ENCODE data around the gene TARBP2. TPM values are rescaled to one million over a fixed set of nuclear protein-coding genes. Genes with fewer than 3 reads are reported as not detected.
A peak's percentile ranks its signal among the peaks of the same experiment; 100 is the strongest.

TARBP2 gene
- total and polyA plus RNA-seq, 2 donors, result 38.8 to 41.2 TPM

- Histone ChIP-seq H3K27me3 (ENCODE audit: control insufficient read depth in 2 of 2, insufficient read depth in 1 of 2, low read length in 1 of 2) (no peaks in the 10 kb centered on the region), H3K36me3 (ENCODE audit: control insufficient read depth in 2 of 2, insufficient read depth in 2 of 2, low read length in 1 of 2) (peaks cover 30 to 36% of the 10 kb centered on the region in 2 donors), H3K27ac (ENCODE audit: low read depth in 1 of 2, low read length in 1 of 2) (no peak overlapping the region), H3K4me3 (ENCODE audit: low read length in 2 of 2) (no peak overlapping the region), H3K9me3 (ENCODE audit: control insufficient read depth in 2 of 2, insufficient read depth in 1 of 2, low read length in 1 of 2) (no peaks in the 10 kb centered on the region), H3K4me1 (ENCODE audit: control insufficient read depth in 2 of 2, insufficient read depth in 2 of 2, low read length in 2 of 2) (peaks cover 11 to 20% of the 10 kb centered on the region in 2 donors)
- DNase-seq (ENCODE audit: low read depth in 6 of 9, low spot score in 9 of 9), result no peak
- whole genome bisulfite sequencing, result 97% methylated on average over 19 of the region's 19 CpGs
Observed at GRCh38 chr12:53505555-53506449, 4.7 kb downstream of the TARBP2 start.

- Histone ChIP-seq H3K9me3 (ENCODE audit: control insufficient read depth in 2 of 2, insufficient read depth in 1 of 2, low read length in 1 of 2) (no peaks in the 10 kb centered on the region), H3K27me3 (ENCODE audit: control insufficient read depth in 2 of 2, insufficient read depth in 1 of 2, low read length in 1 of 2) (no peaks in the 10 kb centered on the region), H3K27ac (ENCODE audit: low read depth in 1 of 2, low read length in 1 of 2) (no peak overlapping the region), H3K4me3 (ENCODE audit: low read length in 2 of 2) (no peak overlapping the region), H3K4me1 (ENCODE audit: control insufficient read depth in 2 of 2, insufficient read depth in 2 of 2, low read length in 2 of 2) (peaks cover 11 to 20% of the 10 kb centered on the region in 2 donors), H3K36me3 (ENCODE audit: control insufficient read depth in 2 of 2, insufficient read depth in 2 of 2, low read length in 1 of 2) (peaks cover 32 to 40% of the 10 kb centered on the region in 2 donors)
- 91% methylated on average over 2 of the region's 2 CpGs for WGBS
- DNase-seq (ENCODE audit: low read depth in 6 of 9, low spot score in 9 of 9), result no peak
Observed at GRCh38 chr12:53506450-53506785, 5.3 kb downstream of the TARBP2 start.

DNA sequence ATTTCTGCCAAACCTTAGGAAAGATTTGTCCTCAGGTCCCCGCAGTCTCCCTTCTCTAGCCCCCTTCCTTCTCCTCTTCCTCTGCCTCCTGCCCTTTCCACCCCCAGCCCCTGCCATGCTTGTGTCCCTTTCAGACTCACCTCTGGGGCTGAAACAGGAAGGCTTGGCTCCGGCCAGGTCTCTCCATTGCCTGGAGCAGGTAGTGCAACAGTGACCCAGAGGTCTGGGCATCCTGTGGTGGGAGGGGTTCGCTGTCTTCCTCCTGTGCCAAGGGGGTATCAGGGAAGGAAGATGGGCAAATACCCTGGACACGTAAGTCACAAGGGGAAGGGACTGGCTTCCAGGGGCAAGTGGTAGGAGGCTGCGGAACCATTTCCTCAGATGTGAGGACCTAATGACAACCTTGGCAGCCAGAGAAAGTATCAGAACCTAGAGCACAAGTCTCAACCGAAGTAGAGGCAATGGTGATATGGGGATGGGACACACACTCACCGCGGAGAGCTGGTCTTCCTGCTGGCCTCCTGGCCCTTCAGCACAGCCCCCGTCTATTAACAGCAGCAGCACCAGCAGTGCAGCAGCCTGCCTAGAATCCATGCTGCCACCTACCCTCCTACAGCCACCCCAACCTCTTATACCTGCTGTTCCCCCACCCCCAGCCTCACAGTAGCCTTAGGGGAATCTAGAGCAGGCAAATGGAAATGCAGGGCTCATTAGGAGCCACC, 6.0 kb downstream of the TARBP2 start, which contains the start of gene NPFF:
TSS of gene NPFF (minus strand) at position 604 of the 722 bp plus-strand sequence. CDS start at position 594, 10 bp downstream.
- H3K36me3 ChIP-seq (ENCODE audit: control insufficient read depth in 2 of 2, insufficient read depth in 2 of 2, low read length in 1 of 2), result peaks cover 38 to 47% of the 10 kb centered on the region in 2 donors
- no peak within 1 kb of the TSS for H3K27ac ChIP-seq (ENCODE audit: low read depth in 1 of 2, low read length in 1 of 2)
- H3K27me3 ChIP-seq (ENCODE audit: control insufficient read depth in 2 of 2, insufficient read depth in 1 of 2, low read length in 1 of 2), result no peaks in the 10 kb centered on the region
- no peaks in the 10 kb centered on the region for H3K9me3 ChIP-seq (ENCODE audit: control insufficient read depth in 2 of 2, insufficient read depth in 1 of 2, low read length in 1 of 2)
- peaks cover 5 to 14% of the 10 kb centered on the region in 2 donors for H3K4me1 ChIP-seq (ENCODE audit: control insufficient read depth in 2 of 2, insufficient read depth in 2 of 2, low read length in 2 of 2)
- no peak within 1 kb of the TSS for H3K4me3 ChIP-seq (ENCODE audit: low read length in 2 of 2)
- WGBS, result 98% methylated on average over 9 of the region's 9 CpGs
- no peak for DNase-seq (ENCODE audit: low read depth in 6 of 9, low spot score in 9 of 9)

GRCh38 chr12:53507603-53507885, 6.5 kb downstream of the TARBP2 start:
- Histone ChIP-seq H3K27me3 (ENCODE audit: control insufficient read depth in 2 of 2, insufficient read depth in 1 of 2, low read length in 1 of 2) (no peaks in the 10 kb centered on the region), H3K36me3 (ENCODE audit: control insufficient read depth in 2 of 2, insufficient read depth in 2 of 2, low read length in 1 of 2) (peaks cover 42 to 52% of the 10 kb centered on the region in 2 donors), H3K4me3 (ENCODE audit: low read length in 2 of 2) (no peak overlapping the region), H3K9me3 (ENCODE audit: control insufficient read depth in 2 of 2, insufficient read depth in 1 of 2, low read length in 1 of 2) (no peaks in the 10 kb centered on the region), H3K4me1 (ENCODE audit: control insufficient read depth in 2 of 2, insufficient read depth in 2 of 2, low read length in 2 of 2) (peaks cover 2 to 9% of the 10 kb centered on the region in 2 donors), H3K27ac (ENCODE audit: low read depth in 1 of 2, low read length in 1 of 2) (no peak overlapping the region)
- WGBS, result 96% methylated on average over 4 of the region's 4 CpGs
- no peak for DNase-seq (ENCODE audit: low read depth in 6 of 9, low spot score in 9 of 9)

GRCh38 chr12:53508534-53509170, 7.6 kb downstream of the TARBP2 start:
- peak overlapping the region in 1 of 2 donors; percentile 18 for H3K27ac ChIP-seq (ENCODE audit: low read depth in 1 of 2, low read length in 1 of 2)
- no peak overlapping the region for H3K4me3 ChIP-seq (ENCODE audit: low read length in 2 of 2)
- no peaks in the 10 kb centered on the region for H3K27me3 ChIP-seq (ENCODE audit: control insufficient read depth in 2 of 2, insufficient read depth in 1 of 2, low read length in 1 of 2)
- DNase-seq (ENCODE audit: low read depth in 6 of 9, low spot score in 9 of 9), result peak; percentile 52 to 92 (median 80)
- no peaks in the 10 kb centered on the region for H3K9me3 ChIP-seq (ENCODE audit: control insufficient read depth in 2 of 2, insufficient read depth in 1 of 2, low read length in 1 of 2)
- H3K4me1 ChIP-seq (ENCODE audit: control insufficient read depth in 2 of 2, insufficient read depth in 2 of 2, low read length in 2 of 2), result peaks cover 2 to 7% of the 10 kb centered on the region in 2 donors
- peaks cover 47 to 63% of the 10 kb centered on the region in 2 donors for H3K36me3 ChIP-seq (ENCODE audit: control insufficient read depth in 2 of 2, insufficient read depth in 2 of 2, low read length in 1 of 2)
- WGBS, result 42% methylated on average over 7 of the region's 7 CpGs

GRCh38 chr12:53510181-53510812, 9.2 kb downstream of the TARBP2 start:
- Histone ChIP-seq H3K4me1 (ENCODE audit: control insufficient read depth in 2 of 2, insufficient read depth in 2 of 2, low read length in 2 of 2) (peaks cover 2 to 7% of the 10 kb centered on the region in 2 donors), H3K9me3 (ENCODE audit: control insufficient read depth in 2 of 2, insufficient read depth in 1 of 2, low read length in 1 of 2) (no peaks in the 10 kb centered on the region), H3K27ac (ENCODE audit: low read depth in 1 of 2, low read length in 1 of 2) (no peak overlapping the region), H3K27me3 (ENCODE audit: control insufficient read depth in 2 of 2, insufficient read depth in 1 of 2, low read length in 1 of 2) (no peaks in the 10 kb centered on the region), H3K36me3 (ENCODE audit: control insufficient read depth in 2 of 2, insufficient read depth in 2 of 2, low read length in 1 of 2) (peaks cover 50 to 69% of the 10 kb centered on the region in 2 donors), H3K4me3 (ENCODE audit: low read length in 2 of 2) (no peak overlapping the region)
- 97% methylated on average over 9 of the region's 9 CpGs for WGBS
- no peak for DNase-seq (ENCODE audit: low read depth in 6 of 9, low spot score in 9 of 9)

DNA sequence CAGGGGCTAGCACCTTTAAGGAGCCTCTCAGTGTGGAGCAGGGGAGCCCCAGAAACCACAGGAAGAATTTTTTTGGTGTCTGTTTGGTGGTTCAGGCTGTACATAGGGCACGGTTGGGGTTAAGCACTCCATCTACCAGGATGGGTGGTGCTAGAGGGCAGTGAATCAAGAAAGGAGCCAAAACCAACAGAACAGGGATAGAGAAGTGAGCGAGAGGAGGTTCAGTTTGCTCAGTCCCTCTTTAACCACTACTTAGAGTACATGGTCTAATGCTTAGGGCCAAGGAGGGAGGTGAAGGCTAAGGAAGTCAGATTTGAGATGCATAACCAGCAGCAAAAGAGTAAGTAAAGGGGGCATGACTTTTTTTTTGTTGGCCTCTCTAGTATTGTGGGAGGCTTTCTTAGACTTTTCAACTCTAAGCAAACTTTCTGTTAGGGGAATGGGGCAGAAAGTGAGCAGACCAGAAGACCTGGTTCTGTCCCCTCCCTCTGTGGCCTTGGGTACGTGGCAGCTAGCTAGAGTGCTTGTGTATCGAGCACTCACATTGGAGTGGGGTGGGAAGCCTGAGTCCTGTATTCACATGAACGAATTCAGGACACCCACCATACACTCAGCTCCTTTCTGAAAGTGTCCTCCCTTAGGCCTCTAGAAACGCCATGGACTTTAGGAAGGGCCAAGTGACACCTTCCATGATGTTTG, 12.8 kb downstream of the TARBP2 start:
- no peak for DNase-seq (ENCODE audit: low read depth in 6 of 9, low spot score in 9 of 9)
- 91% methylated on average over 6 of the region's 6 CpGs for WGBS
- no peak overlapping the region for H3K27ac ChIP-seq (ENCODE audit: low read depth in 1 of 2, low read length in 1 of 2)
- no peak overlapping the region for H3K4me3 ChIP-seq (ENCODE audit: low read length in 2 of 2)
- peaks cover under 1 to 1% of the 10 kb centered on the region in 2 donors for H3K4me1 ChIP-seq (ENCODE audit: control insufficient read depth in 2 of 2, insufficient read depth in 2 of 2, low read length in 2 of 2)
- no peaks in the 10 kb centered on the region for H3K27me3 ChIP-seq (ENCODE audit: control insufficient read depth in 2 of 2, insufficient read depth in 1 of 2, low read length in 1 of 2)
- H3K36me3 ChIP-seq (ENCODE audit: control insufficient read depth in 2 of 2, insufficient read depth in 2 of 2, low read length in 1 of 2), result peaks cover 54 to 72% of the 10 kb centered on the region in 2 donors
- H3K9me3 ChIP-seq (ENCODE audit: control insufficient read depth in 2 of 2, insufficient read depth in 1 of 2, low read length in 1 of 2), result no peaks in the 10 kb centered on the region

DNA sequence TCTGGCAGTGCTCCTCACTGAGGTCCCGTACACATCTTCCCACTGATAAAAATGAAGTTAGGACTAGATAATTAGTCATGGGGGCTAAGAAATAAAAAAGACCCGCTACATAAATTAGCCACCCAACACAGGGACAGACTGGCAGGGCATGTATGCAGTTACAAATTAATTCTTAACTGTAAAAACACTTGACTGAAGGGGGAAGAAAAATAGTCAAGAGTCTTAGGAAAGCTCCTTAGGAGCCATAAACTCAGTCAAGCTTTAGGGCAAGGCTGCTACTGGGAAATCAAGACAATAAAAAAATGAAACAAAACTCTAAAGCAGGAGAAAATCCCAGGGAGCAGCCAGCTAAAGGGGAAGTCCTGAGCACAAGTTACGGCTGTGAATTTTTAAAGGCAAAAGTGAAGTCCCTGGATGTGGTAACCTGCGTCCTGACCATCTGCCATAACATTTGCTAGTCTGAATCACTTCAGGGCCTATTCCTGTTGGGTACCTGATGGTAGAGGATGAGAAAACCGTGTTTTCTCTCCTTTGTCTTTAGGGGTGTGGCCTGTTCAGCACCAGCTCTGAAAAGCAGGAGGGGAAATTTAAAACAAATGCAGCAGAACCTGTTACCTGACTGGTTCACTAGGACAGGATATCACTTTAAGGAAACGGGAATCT, 13.7 kb downstream of the TARBP2 start:
- no peaks in the 10 kb centered on the region for H3K9me3 ChIP-seq (ENCODE audit: control insufficient read depth in 2 of 2, insufficient read depth in 1 of 2, low read length in 1 of 2)
- no peak overlapping the region for H3K27ac ChIP-seq (ENCODE audit: low read depth in 1 of 2, low read length in 1 of 2)
- no peaks in the 10 kb centered on the region for H3K4me1 ChIP-seq (ENCODE audit: control insufficient read depth in 2 of 2, insufficient read depth in 2 of 2, low read length in 2 of 2)
- no peak overlapping the region for H3K4me3 ChIP-seq (ENCODE audit: low read length in 2 of 2)
- peaks cover 58 to 81% of the 10 kb centered on the region in 2 donors for H3K36me3 ChIP-seq (ENCODE audit: control insufficient read depth in 2 of 2, insufficient read depth in 2 of 2, low read length in 1 of 2)
- WGBS, result 97% methylated on average over 6 of the region's 6 CpGs
- DNase-seq (ENCODE audit: low read depth in 6 of 9, low spot score in 9 of 9), result no peak
- H3K27me3 ChIP-seq (ENCODE audit: control insufficient read depth in 2 of 2, insufficient read depth in 1 of 2, low read length in 1 of 2), result no peaks in the 10 kb centered on the region
